AG04450 (cell line): ENCODE results near the gene NMRAL1. TPM values are rescaled to one million over a fixed set of nuclear protein-coding genes. Genes with fewer than 3 reads are reported as not detected.

Source experiments
- CTCF ChIA-PET: fragments of 300-600, 350-600 bp; formaldehyde crosslinking; extraction: SDS; loops from one replicate; lab custom pipeline; 2022; ENCODE audit warnings: antibody characterized with exemption, inconsistent platforms; lab: Charles Lee
- POLR2A ChIA-PET: fragments of 350-600 bp; formaldehyde crosslinking; extraction: SDS; loops from one replicate; lab custom pipeline; 2021; ENCODE audit warnings: antibody characterized with exemption, inconsistent platforms; lab: Yijun Ruan, JAX
- DNase-seq: peaks from one replicate; pipeline ENCODE4 v3.0.0-alpha.2; 2011; ENCODE audit warnings: low read depth, low spot score
- H3K27ac ChIP-seq: one replicate; pipeline ENCODE4 v1.5.1; 2012; ENCODE audit warnings: low read depth, low read length, control low read depth
- H3K27me3 ChIP-seq: one replicate; pipeline ENCODE4 v1.6.0; 2012; ENCODE audit warnings: low read length; ENCODE audit not compliant: control insufficient read depth, insufficient read depth
- H3K4me3 ChIP-seq: 2 replicates; pipeline ENCODE4 v1.5.1; 2011; ENCODE audit warnings: mild to moderate bottlenecking, low read depth, low read length, control low read depth
- H3K9me3 ChIP-seq: 2 replicates; pipeline ENCODE4 v1.5.1; 2012; ENCODE audit warnings: low read length; ENCODE audit not compliant: control insufficient read depth, insufficient read depth
- CTCF ChIP-seq: IDR thresholded peaks from 2 replicates; pipeline ENCODE4 v1.5.1; 2011; ENCODE audit warnings: low read depth, low read length, control low read depth, inconsistent platforms
- polyA plus RNA-seq: library from polyadenylated mRNA; depleted of rRNA; stranded (reverse); fragments of >200 nt; gene quantifications from 2 replicates; pipeline ENCODE4 v1.2.3, GENCODE V29; 2011

NMRAL1 gene
- polyA plus RNA-seq, 1 experiment: 26.3 TPM

GRCh38 chr16:4420505-4421105, 53.8 kb downstream of the NMRAL1 start:
- no peak for TF ChIP-seq CTCF
- no peaks in the 10 kb centered on the region for H3K27me3 ChIP-seq
- H3K9me3 ChIP-seq: no peaks in the 10 kb centered on the region; the same call in 1 of the 2 replicates
- CTCF ChIA-PET: interaction anchor here (1.6 kb wide), 1 partner anchor 17 kb away, joined by 3 read pairs; no protein-coding TSS in a partner anchor
- no peak for DNase-seq
- no peak overlapping the region for H3K27ac ChIP-seq
- POLR2A ChIA-PET: no interaction called here
- no peak overlapping the region for H3K4me3 ChIP-seq

- Histone ChIP-seq H3K9me3 (no peaks in the 10 kb centered on the region; the same call in 1 of the 2 replicates), H3K4me3 (no peak overlapping the region), H3K27me3 (no peaks in the 10 kb centered on the region), H3K27ac (no peak overlapping the region)
- CTCF ChIA-PET: interaction anchor here (0.6 to 1.6 kb wide), 2 partner anchors 16 to 131 kb away, joined by 3 to 4 read pairs; no protein-coding TSS in a partner anchor
- DNase-seq: no peak
- POLR2A ChIA-PET: interaction anchor here (1.0 kb wide), 1 partner anchor 9 kb away, joined by 4 read pairs; no protein-coding TSS in a partner anchor
- TF ChIP-seq CTCF: no peak
Observed at GRCh38 chr16:4419402-4419959, 54.9 kb downstream of the NMRAL1 start.

GRCh38 chr16:4416200-4417032, 58.0 kb downstream of the NMRAL1 start, which contains the start of gene CORO7:
Gene CORO7, minus strand, starts transcription at chr16:4416596. Its CDS starts 78 bp downstream, at chr16:4416518.
- CTCF ChIA-PET: interaction anchor here (0.8 to 1.9 kb wide), 4 partner anchors 10 to 57 kb away, joined by 3 to 7 read pairs (median 4); no protein-coding TSS in a partner anchor
- Histone ChIP-seq H3K27ac (peak within 1 kb of the TSS; percentile 21), H3K4me3 (peak within 1 kb of the TSS; percentile 73), H3K27me3 (no peaks in the 10 kb centered on the region), H3K9me3 (no peaks in the 10 kb centered on the region; the same call in 1 of the 2 replicates)
- POLR2A ChIA-PET: interaction anchor here (0.5 to 0.6 kb wide), 2 partner anchors 12 to 144 kb away, joined by 3 to 4 read pairs; partner anchors contain the start of gene TFAP4
- no peak for DNase-seq
- TF ChIP-seq CTCF: no peak

GRCh38 chr16:4415538-4416199, 58.8 kb downstream of the NMRAL1 start:
- H3K27me3 ChIP-seq: no peaks in the 10 kb centered on the region
- no peaks in the 10 kb centered on the region; the same call in 1 of the 2 replicates for H3K9me3 ChIP-seq
- ChIA-PET POLR2A (interaction anchor here (0.6 kb wide), 1 partner anchor 11 kb away, joined by 3 read pairs; no protein-coding TSS in a partner anchor), CTCF (interaction anchor here (0.8 to 1.1 kb wide), 4 partner anchors 9 to 92 kb away, joined by 3 to 8 read pairs (median 5); no protein-coding TSS in a partner anchor)
- H3K4me3 ChIP-seq: peak overlapping the region; percentile 73
- no peak for TF ChIP-seq CTCF
- DNase-seq: no peak
- H3K27ac ChIP-seq: no peak overlapping the region
